Measurements from ENCODE around the gene MED29. TPM values are rescaled to one million over a fixed set of nuclear protein-coding genes. Genes with fewer than 3 reads are reported as not detected.

The MED29 gene
- total and polyA plus RNA-seq, 2 of the 13 experiments (the other 11 are each of a cell fraction or from before 2014, with no cell fraction given): 14.0 to 19.7 TPM

DNA sequence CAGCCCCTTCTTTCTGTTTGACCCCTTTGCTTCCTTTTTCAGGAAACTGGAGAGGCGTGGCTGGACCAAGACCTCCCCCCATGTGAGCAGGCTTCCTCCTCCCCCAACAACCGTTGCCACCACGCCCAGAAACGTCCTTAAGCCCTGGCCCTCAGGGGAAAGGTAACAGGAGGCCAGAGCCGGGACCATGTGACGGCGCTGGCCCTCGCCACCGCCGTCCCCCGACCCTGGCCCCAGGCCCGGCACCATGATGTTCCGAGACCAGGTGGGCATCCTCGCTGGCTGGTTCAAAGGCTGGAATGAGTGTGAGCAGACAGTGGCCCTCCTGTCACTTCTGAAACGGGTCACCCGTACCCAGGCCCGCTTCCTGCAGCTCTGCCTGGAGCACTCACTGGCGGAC is 34.5 kb upstream of the MED29 start (continued):
- TF ChIP-seq, protein P1, sequence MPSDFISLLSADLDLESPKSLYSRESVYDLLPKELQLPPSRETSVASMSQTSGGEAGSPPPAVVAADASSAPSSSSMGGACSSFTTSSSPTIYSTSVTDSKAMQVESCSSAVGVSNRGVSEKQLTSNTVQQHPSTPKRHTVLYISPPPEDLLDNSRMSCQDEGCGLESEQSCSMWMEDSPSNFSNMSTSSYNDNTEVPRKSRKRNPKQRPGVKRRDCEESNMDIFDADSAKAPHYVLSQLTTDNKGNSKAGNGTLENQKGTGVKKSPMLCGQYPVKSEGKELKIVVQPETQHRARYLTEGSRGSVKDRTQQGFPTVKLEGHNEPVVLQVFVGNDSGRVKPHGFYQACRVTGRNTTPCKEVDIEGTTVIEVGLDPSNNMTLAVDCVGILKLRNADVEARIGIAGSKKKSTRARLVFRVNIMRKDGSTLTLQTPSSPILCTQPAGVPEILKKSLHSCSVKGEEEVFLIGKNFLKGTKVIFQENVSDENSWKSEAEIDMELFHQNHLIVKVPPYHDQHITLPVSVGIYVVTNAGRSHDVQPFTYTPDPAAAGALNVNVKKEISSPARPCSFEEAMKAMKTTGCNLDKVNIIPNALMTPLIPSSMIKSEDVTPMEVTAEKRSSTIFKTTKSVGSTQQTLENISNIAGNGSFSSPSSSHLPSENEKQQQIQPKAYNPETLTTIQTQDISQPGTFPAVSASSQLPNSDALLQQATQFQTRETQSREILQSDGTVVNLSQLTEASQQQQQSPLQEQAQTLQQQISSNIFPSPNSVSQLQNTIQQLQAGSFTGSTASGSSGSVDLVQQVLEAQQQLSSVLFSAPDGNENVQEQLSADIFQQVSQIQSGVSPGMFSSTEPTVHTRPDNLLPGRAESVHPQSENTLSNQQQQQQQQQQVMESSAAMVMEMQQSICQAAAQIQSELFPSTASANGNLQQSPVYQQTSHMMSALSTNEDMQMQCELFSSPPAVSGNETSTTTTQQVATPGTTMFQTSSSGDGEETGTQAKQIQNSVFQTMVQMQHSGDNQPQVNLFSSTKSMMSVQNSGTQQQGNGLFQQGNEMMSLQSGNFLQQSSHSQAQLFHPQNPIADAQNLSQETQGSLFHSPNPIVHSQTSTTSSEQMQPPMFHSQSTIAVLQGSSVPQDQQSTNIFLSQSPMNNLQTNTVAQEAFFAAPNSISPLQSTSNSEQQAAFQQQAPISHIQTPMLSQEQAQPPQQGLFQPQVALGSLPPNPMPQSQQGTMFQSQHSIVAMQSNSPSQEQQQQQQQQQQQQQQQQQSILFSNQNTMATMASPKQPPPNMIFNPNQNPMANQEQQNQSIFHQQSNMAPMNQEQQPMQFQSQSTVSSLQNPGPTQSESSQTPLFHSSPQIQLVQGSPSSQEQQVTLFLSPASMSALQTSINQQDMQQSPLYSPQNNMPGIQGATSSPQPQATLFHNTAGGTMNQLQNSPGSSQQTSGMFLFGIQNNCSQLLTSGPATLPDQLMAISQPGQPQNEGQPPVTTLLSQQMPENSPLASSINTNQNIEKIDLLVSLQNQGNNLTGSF (CRISPR knock-in tag; IDR thresholded peaks at IDR 0.05): no peak
- TF ChIP-seq ZNF44 (CRISPR knock-in tag; IDR thresholded peaks at IDR 0.05): no peak
- no peak for TF ChIP-seq KDM1A (CRISPR knock-in tag; IDR thresholded peaks at IDR 0.05)

DNA sequence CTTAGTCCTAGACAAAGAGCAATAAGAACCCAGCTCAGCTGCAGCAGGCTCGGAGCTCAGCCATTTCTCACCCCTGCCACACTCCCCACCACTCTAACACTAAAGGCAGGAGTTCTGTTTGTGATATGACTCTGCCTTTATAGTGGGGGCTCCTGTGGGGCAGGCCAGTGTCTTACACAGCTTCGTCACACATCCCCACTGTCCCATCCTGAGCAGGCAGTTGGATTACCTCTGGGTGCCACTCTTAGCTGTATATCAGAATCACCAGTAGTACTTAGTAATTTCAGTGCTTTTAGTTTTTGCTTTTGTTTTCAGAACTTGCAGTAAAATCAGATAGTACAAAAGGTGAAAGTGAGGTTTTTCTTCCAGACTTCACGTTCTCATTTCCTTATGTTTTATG is 32.2 kb upstream of the MED29 start:
- no peak overlapping the region for H2AFZ ChIP-seq (ENCODE audit: low read length)
- no peaks in the 10 kb centered on the region for H3K27me3 ChIP-seq (ENCODE audit: control insufficient read depth in 1 of 2, insufficient read depth in 2 of 2, low read length in 2 of 2)
- H3K9ac ChIP-seq (ENCODE audit: insufficient read depth, low read depth, low read length): no peak overlapping the region
- ChIA-PET CTCF (ENCODE audit: low intra/inter-chr PET ratio, low total read pairs) (interaction anchor here (0.7 kb wide), 1 partner anchor 8 kb away, joined by 3 read pairs; no protein-coding TSS in a partner anchor), POLR2A (no interaction called here)
- 97% methylated on average over 3 of the region's 3 CpGs for WGBS (ENCODE audit: low lambda C conversion rate)
- TF ChIP-seq AHR (CRISPR knock-in tag; IDR thresholded peaks at IDR 0.05): no peak
- TF ChIP-seq CHCHD3 (CRISPR knock-in tag; IDR thresholded peaks at IDR 0.05): no peak
- TF ChIP-seq, protein P2, sequence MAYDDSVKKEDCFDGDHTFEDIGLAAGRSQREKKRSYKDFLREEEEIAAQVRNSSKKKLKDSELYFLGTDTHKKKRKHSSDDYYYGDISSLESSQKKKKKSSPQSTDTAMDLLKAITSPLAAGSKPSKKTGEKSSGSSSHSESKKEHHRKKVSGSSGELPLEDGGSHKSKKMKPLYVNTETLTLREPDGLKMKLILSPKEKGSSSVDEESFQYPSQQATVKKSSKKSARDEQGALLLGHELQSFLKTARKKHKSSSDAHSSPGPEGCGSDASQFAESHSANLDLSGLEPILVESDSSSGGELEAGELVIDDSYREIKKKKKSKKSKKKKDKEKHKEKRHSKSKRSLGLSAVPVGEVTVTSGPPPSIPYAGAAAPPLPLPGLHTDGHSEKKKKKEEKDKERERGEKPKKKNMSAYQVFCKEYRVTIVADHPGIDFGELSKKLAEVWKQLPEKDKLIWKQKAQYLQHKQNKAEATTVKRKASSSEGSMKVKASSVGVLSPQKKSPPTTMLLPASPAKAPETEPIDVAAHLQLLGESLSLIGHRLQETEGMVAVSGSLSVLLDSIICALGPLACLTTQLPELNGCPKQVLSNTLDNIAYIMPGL (CRISPR knock-in tag; IDR thresholded peaks at IDR 0.05; ENCODE audit: borderline replicate concordance in 1 of 2, low read depth in 1 of 2): no peak
- no peak for TF ChIP-seq ZNF879 (CRISPR knock-in tag; IDR thresholded peaks at IDR 0.05)
- H3K4me1 ChIP-seq (ENCODE audit: insufficient read depth, low read length): no peaks in the 10 kb centered on the region
- in situ Hi-C loops (cut with HindIII; ENCODE audit: extremely low pct_ligation_motif_present, low pct_unique_long_range_greater_than_20kb): no loop called here
- H3K4me2 ChIP-seq (ENCODE audit: low read depth, low read length): no peak overlapping the region
- no peak overlapping the region for H3K4me3 ChIP-seq (replicated peaks in 1 of 3; ENCODE audit: insufficient read depth in 1 of 3, low read depth in 2 of 3, low read length in 3 of 3)
- FAIRE-seq (no peak), DNase-seq (ENCODE audit: low spot score) (no peak), ATAC-seq (no peak)
- H3K36me3 ChIP-seq (replicated peaks in 1 of 2; ENCODE audit: control insufficient read depth in 1 of 2, insufficient read depth in 2 of 2, low read length in 2 of 2): peaks cover 30 to 83% of the 10 kb centered on the region in 2 experiments
- no peaks in the 10 kb centered on the region for H3K79me2 ChIP-seq (ENCODE audit: insufficient read depth, low read length)
- no TSS peak for BruUV-seq (replicated peaks)
- H3K9me3 ChIP-seq (ENCODE audit: low read length): no peaks in the 10 kb centered on the region
- no peaks in the 10 kb centered on the region for H4K20me1 ChIP-seq (ENCODE audit: insufficient read depth, low read length)
- H3K27ac ChIP-seq (ENCODE audit: extremely low read length, insufficient read depth, low read length): no peak overlapping the region
- intact Hi-C loops (cut with micrococcal nuclease; ENCODE audit: unreplicated experiment): no loop called here

Measured in HepG2 (cell line).